Fibroblast of lung (primary cell): ENCODE measurements around the gene MIPOL1.

Experiments
- CTCF ChIP-seq, 2 donors: IDR thresholded peaks in 1 of 2; conservative IDR thresholded peaks in 1 of 2; 1 replicate in 1 of 2; 2 replicates in 1 of 2; pipeline ENCODE4 v1.5.1; 2011 to 2012; ENCODE audit warnings: low read length in 2 of 2, control low read depth in 1 of 2, inconsistent platforms in 1 of 2, low read depth in 1 of 2, mild to moderate bottlenecking in 1 of 2
- EZH2 ChIP-seq: IDR thresholded peaks from 2 replicates; pipeline ENCODE4 v1.5.1; 2012; ENCODE audit warnings: low read length, control low read depth, mild to moderate bottlenecking; ENCODE audit errors: missing control alignments

- TF ChIP-seq CTCF (conservative IDR thresholded peaks at IDR 0.05 in 1 of 2, IDR thresholded peaks at IDR 0.05 in 1 of 2; ENCODE audit: low read depth in 1 of 2, low read length in 2 of 2) = no peak
- TF ChIP-seq EZH2 = peak; percentile 45
These were observed 392.8 kb downstream of the MIPOL1 start for GRCh38 chr14:37590428-37591139.
